ENCODE data around the gene ISOC2. TPM values are rescaled to one million over a fixed set of nuclear protein-coding genes. Genes with fewer than 3 reads are reported as not detected.

ISOC2 gene
- total and polyA plus RNA-seq, 9 of the 15 experiments (the other 6 are each of a cell fraction or from before 2014, with no cell fraction given) = 1.2 to 229 (median 58.3) TPM

- TF ChIP-seq, protein P1, sequence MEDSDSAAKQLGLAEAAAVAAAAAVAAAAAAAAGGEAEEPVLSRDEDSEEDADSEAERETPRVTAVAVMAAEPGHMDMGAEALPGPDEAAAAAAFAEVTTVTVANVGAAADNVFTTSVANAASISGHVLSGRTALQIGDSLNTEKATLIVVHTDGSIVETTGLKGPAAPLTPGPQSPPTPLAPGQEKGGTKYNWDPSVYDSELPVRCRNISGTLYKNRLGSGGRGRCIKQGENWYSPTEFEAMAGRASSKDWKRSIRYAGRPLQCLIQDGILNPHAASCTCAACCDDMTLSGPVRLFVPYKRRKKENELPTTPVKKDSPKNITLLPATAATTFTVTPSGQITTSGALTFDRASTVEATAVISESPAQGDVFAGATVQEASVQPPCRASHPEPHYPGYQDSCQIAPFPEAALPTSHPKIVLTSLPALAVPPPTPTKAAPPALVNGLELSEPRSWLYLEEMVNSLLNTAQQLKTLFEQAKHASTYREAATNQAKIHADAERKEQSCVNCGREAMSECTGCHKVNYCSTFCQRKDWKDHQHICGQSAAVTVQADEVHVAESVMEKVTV (CRISPR knock-in tag; IDR thresholded peaks at IDR 0.05) = peak; percentile 88
- TF ChIP-seq RBM39 (optimal IDR thresholded peaks at IDR 0.05; ENCODE audit: low read depth, low read length) (no peak), MNT (conservative IDR thresholded peaks at IDR 0.05) (peak; percentile 78 to 84), SMARCB1 (IDR thresholded peaks at IDR 0.05; ENCODE audit: insufficient read length, low read depth) (no peak), RBFOX2 (IDR thresholded peaks at IDR 0.05; ENCODE audit: low read depth, low read length) (peak; percentile 72), FUS (optimal IDR thresholded peaks at IDR 0.05; ENCODE audit: low read depth, low read length) (no peak), ZC3H11A (IDR thresholded peaks at IDR 0.05; ENCODE audit: low read depth, low read length) (no peak), MTA3 (IDR thresholded peaks at IDR 0.05; ENCODE audit: borderline replicate concordance) (peak; percentile 54; the same call in 1 of the 2 replicates), SMARCC2 (IDR thresholded peaks at IDR 0.05; ENCODE audit: low read depth) (no peak), ZNF41 (CRISPR knock-in tag; conservative IDR thresholded peaks at IDR 0.05) (no peak), NUFIP1 (IDR thresholded peaks at IDR 0.05; ENCODE audit: partially characterized antibody) (no peak), ZNF583 (CRISPR knock-in tag; IDR thresholded peaks at IDR 0.05) (no peak), TCF15 (CRISPR knock-in tag; IDR thresholded peaks at IDR 0.05) (no peak), MEF2A (IDR thresholded peaks at IDR 0.05; ENCODE audit: control insufficient read depth, low read depth, low read length) (no peak), PHF21A (IDR thresholded peaks at IDR 0.05; ENCODE audit: borderline replicate concordance, low read depth) (0 out of 2 replicates have a peak, but pooled peaks have one; percentile 25), ZNF780A (CRISPR knock-in tag; IDR thresholded peaks at IDR 0.05) (no peak), NCOA1 (IDR thresholded peaks at IDR 0.05; ENCODE audit: low read depth) (no peak), ZNF449 (CRISPR knock-in tag; IDR thresholded peaks at IDR 0.05) (no peak), ATF1 (CRISPR knock-in tag; IDR thresholded peaks at IDR 0.05) (peak; percentile 84), ATF1 (tag; IDR thresholded peaks at IDR 0.05) (peak; percentile 99), CCNT2 (IDR thresholded peaks at IDR 0.05; ENCODE audit: borderline replicate concordance, extremely low read depth, insufficient read length, low read depth, low read length) (no peak), ZNF79 (CRISPR knock-in tag; IDR thresholded peaks at IDR 0.05; ENCODE audit: low read depth) (no peak), GABPB2 (CRISPR knock-in tag; conservative IDR thresholded peaks at IDR 0.05) (no peak)
- TF ChIP-seq, protein P2, sequence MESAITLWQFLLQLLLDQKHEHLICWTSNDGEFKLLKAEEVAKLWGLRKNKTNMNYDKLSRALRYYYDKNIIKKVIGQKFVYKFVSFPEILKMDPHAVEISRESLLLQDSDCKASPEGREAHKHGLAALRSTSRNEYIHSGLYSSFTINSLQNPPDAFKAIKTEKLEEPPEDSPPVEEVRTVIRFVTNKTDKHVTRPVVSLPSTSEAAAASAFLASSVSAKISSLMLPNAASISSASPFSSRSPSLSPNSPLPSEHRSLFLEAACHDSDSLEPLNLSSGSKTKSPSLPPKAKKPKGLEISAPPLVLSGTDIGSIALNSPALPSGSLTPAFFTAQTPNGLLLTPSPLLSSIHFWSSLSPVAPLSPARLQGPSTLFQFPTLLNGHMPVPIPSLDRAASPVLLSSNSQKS (CRISPR knock-in tag; IDR thresholded peaks at IDR 0.05) = no peak
Observed at GRCh38 chr19:55503502-55504251, 42.2 kb upstream of the ISOC2 start (continued).
